Neural progenitor cell (in vitro differentiated cells): ENCODE data around the gene CDH13. TPM values are rescaled to one million over a fixed set of nuclear protein-coding genes. Genes with fewer than 3 reads are reported as not detected.

ENCODE experiments used
- DNase-seq: peaks from one replicate; pipeline ENCODE4 v3.0.0-alpha.2; 2016; ENCODE audit warnings: low spot score
- H2AFZ ChIP-seq: fragments of 200-600 bp; sonication (generic); replicated peaks from 2 replicates; pipeline ENCODE4 v1.6.1; 2016; ENCODE audit warnings: antibody characterized with exemption
- H3F3A ChIP-seq: fragments of 200-600 bp; sonication (generic); 2 replicates; pipeline ENCODE4 v1.6.1; 2016; ENCODE audit warnings: antibody characterized with exemption, low read depth
- H3K27ac ChIP-seq: fragments of 200-600 bp; sonication (generic); 2 replicates; pipeline ENCODE4 v1.5.1; 2016; ENCODE audit warnings: mild to moderate bottlenecking
- H3K27me3 ChIP-seq: fragments of 200-600 bp; sonication (generic); 2 replicates; pipeline ENCODE4 v1.6.1; 2016; ENCODE audit warnings: mild to moderate bottlenecking, moderate library complexity
- H3K36me3 ChIP-seq: fragments of 200-600 bp; sonication (generic); 2 replicates; pipeline ENCODE4 v1.5.1; 2016
- H3K4me1 ChIP-seq: fragments of 200-600 bp; sonication (generic); 2 replicates; pipeline ENCODE4 v1.6.1; 2016; ENCODE audit warnings: mixed run types
- H3K4me2 ChIP-seq: fragments of 200-600 bp; sonication (generic); 2 replicates; pipeline ENCODE4 v1.6.1; 2016
- H3K4me3 ChIP-seq: fragments of 200-600 bp; sonication (generic); 2 replicates; pipeline ENCODE4 v1.5.1; 2016
- H3K79me2 ChIP-seq: fragments of 200-600 bp; sonication (generic); 2 replicates; pipeline ENCODE4 v1.6.1; 2016; ENCODE audit warnings: low read depth
- H3K9ac ChIP-seq: fragments of 200-600 bp; sonication (generic); 2 replicates; pipeline ENCODE4 v1.6.1; 2016
- H3K9me3 ChIP-seq: fragments of 200-600 bp; sonication (generic); 2 replicates; pipeline ENCODE4 v1.5.1; 2016; ENCODE audit warnings: low read depth
- H4K20me1 ChIP-seq: fragments of 200-600 bp; sonication (generic); 2 replicates; pipeline ENCODE4 v1.6.1; 2016; ENCODE audit warnings: low read depth
- H3K27ac Mint-ChIP-seq: 3 replicates; pipeline ENCODE4 v1.8.0; 2021; ENCODE audit warnings: mixed read lengths
- H3K27me3 Mint-ChIP-seq: 2 replicates; pipeline ENCODE4 v1.8.0; 2022; ENCODE audit warnings: low read depth, mild to moderate bottlenecking, inconsistent platforms, moderate library complexity, mixed read lengths; ENCODE audit not compliant: insufficient read depth
- H3K36me3 Mint-ChIP-seq: 3 replicates; pipeline ENCODE4 v1.8.0; 2021; ENCODE audit warnings: mixed read lengths
- H3K4me1 Mint-ChIP-seq: 3 replicates; pipeline ENCODE4 v1.8.0; 2021; ENCODE audit warnings: mixed read lengths
- H3K4me3 Mint-ChIP-seq: 3 replicates; pipeline ENCODE4 v1.8.0; 2021; ENCODE audit warnings: mild to moderate bottlenecking, moderate library complexity, mixed read lengths
- H3K9me3 Mint-ChIP-seq: 3 replicates; pipeline ENCODE4 v1.8.0; 2020; ENCODE audit warnings: mixed read lengths
- EZH2 ChIP-seq: fragments of 200-600 bp; sonication (generic); IDR thresholded peaks from 2 replicates; pipeline ENCODE4 v1.6.1; 2017; ENCODE audit warnings: antibody characterized with exemption, mild to moderate bottlenecking, moderate library complexity
- EZH2phosphoT487 ChIP-seq: fragments of 200-600 bp; sonication (generic); IDR thresholded peaks from 2 replicates; pipeline ENCODE4 v1.6.1; 2017; ENCODE audit warnings: antibody characterized with exemption
- total RNA-seq: library from RNA; depleted of rRNA; stranded (reverse); fragments of >200 nt; gene quantifications from 2 replicates; pipeline ENCODE4 v1.2.3, GENCODE V29; 2015; ENCODE audit warnings: low replicate concordance
- TF ChIP-seq, protein P1 (sequence below): fragments of 200-600 bp; sonication (generic); IDR thresholded peaks from 2 replicates; pipeline ENCODE4 v1.5.1; 2017; ENCODE audit warnings: antibody characterized with exemption, mild to moderate bottlenecking

The CDH13 gene
- total RNA-seq, 1 donor from 2014 or later, result 3.0 TPM

DNA sequence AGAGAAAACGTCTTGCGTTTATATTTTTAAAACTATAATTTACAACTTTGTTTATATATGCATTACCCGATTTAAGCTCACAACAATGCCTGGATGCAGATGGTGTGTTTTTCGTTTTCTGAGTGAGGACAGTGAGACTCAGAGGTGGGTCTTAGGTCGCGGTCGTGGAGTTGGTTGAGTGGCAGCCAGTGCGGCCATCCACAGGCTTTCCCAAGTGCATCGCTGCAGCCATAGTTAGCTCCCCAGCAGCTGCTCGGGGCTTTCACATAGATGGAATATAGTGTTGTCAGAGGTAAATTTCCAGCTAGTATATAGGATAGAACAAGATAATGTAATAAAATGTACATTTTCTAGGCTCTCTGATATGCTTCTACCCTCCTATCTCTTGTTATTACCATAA, 417.8 kb downstream of the CDH13 start:
- H3K36me3 Mint-ChIP-seq, result no peaks in the 10 kb centered on the region
- no peak overlapping the region for H3K4me2 ChIP-seq
- no peaks in the 10 kb centered on the region for H3K27me3 ChIP-seq
- H3K27ac ChIP-seq, result no peak overlapping the region
- no peak overlapping the region for H2AFZ ChIP-seq
- no peak overlapping the region for H3K4me3 Mint-ChIP-seq
- DNase-seq, result no peak
- no peaks in the 10 kb centered on the region for H4K20me1 ChIP-seq
- no peaks in the 10 kb centered on the region for H3F3A ChIP-seq
- no peaks in the 10 kb centered on the region for H3K9me3 ChIP-seq
- no peak overlapping the region for H3K4me3 ChIP-seq
- no peaks in the 10 kb centered on the region for H3K79me2 ChIP-seq
- no peaks in the 10 kb centered on the region for H3K36me3 ChIP-seq
- no peak overlapping the region for H3K27ac Mint-ChIP-seq
- H3K4me1 Mint-ChIP-seq, result peaks cover 7% of the 10 kb centered on the region
- no peaks in the 10 kb centered on the region for H3K9me3 Mint-ChIP-seq
- H3K27me3 Mint-ChIP-seq, result peaks cover 2% of the 10 kb centered on the region
- H3K9ac ChIP-seq, result no peak overlapping the region
- no peaks in the 10 kb centered on the region for H3K4me1 ChIP-seq
- no peak for TF ChIP-seq EZH2phosphoT487
- TF ChIP-seq, protein P1, sequence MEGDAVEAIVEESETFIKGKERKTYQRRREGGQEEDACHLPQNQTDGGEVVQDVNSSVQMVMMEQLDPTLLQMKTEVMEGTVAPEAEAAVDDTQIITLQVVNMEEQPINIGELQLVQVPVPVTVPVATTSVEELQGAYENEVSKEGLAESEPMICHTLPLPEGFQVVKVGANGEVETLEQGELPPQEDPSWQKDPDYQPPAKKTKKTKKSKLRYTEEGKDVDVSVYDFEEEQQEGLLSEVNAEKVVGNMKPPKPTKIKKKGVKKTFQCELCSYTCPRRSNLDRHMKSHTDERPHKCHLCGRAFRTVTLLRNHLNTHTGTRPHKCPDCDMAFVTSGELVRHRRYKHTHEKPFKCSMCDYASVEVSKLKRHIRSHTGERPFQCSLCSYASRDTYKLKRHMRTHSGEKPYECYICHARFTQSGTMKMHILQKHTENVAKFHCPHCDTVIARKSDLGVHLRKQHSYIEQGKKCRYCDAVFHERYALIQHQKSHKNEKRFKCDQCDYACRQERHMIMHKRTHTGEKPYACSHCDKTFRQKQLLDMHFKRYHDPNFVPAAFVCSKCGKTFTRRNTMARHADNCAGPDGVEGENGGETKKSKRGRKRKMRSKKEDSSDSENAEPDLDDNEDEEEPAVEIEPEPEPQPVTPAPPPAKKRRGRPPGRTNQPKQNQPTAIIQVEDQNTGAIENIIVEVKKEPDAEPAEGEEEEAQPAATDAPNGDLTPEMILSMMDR, result no peak
- no peak for TF ChIP-seq EZH2

DNA sequence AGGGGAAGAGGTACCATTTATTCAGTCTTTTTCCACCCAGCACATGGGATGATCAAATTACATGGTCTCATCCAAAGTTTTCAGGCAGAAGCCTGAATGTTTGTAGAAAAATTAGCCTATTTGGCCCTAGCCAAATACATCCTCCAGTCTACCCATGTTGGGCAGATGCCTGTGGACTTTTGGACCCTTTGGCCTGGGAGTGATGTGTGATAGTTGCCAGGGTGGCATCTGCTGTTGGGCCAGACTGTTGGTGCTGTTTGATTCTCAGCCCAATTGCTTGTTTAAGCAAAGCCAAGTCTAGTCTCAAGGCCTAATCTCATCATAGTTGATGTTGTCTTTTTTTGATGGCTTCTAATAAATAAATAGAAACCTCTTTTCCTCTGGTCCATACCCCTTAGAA, 419.0 kb downstream of the CDH13 start:
- no peaks in the 10 kb centered on the region for H4K20me1 ChIP-seq
- no peak overlapping the region for H3K9ac ChIP-seq
- H3K9me3 ChIP-seq, result no peaks in the 10 kb centered on the region
- peaks cover 2% of the 10 kb centered on the region for H3K27me3 Mint-ChIP-seq
- H3K4me3 ChIP-seq, result no peak overlapping the region
- no peaks in the 10 kb centered on the region for H3K36me3 Mint-ChIP-seq
- no peaks in the 10 kb centered on the region for H3K27me3 ChIP-seq
- no peak overlapping the region for H3K27ac Mint-ChIP-seq
- H3K36me3 ChIP-seq, result no peaks in the 10 kb centered on the region
- H3K4me1 Mint-ChIP-seq, result peaks cover 7% of the 10 kb centered on the region
- TF ChIP-seq EZH2phosphoT487, result no peak
- TF ChIP-seq EZH2, result no peak
- TF ChIP-seq, protein P1, result no peak
- no peak for DNase-seq
- no peak overlapping the region for H3K4me3 Mint-ChIP-seq
- no peak overlapping the region for H3K4me2 ChIP-seq
- peaks cover 5% of the 10 kb centered on the region for H3K9me3 Mint-ChIP-seq
- no peaks in the 10 kb centered on the region for H3F3A ChIP-seq
- no peak overlapping the region for H3K27ac ChIP-seq
- no peaks in the 10 kb centered on the region for H3K4me1 ChIP-seq
- no peaks in the 10 kb centered on the region for H3K79me2 ChIP-seq
- no peak overlapping the region for H2AFZ ChIP-seq

DNA sequence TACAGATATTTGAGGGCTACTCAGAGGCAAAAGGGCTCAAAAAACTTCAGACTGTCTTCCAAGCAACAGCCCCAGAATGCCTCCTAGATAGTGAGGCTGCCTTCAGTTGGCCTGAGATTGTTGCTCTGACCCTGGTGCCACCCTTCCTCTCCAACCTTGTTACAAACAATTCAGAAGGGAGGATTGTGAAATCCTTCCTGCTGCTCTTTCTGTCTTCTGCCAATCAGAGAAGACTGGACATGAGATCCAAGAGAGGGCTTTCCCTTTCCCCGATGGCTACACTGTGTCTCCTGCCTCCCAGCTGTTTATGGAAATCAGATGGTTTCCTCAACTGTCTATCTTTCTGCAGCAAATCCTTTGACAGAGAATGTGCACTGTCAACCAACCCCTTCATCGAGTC, 419.9 kb downstream of the CDH13 start:
- H3K79me2 ChIP-seq, result no peaks in the 10 kb centered on the region
- Mint-ChIP-seq H3K27me3 (peaks cover 2% of the 10 kb centered on the region), H3K4me3 (no peak overlapping the region), H3K36me3 (no peaks in the 10 kb centered on the region), H3K27ac (no peak overlapping the region), H3K4me1 (peaks cover 7% of the 10 kb centered on the region), H3K9me3 (peaks cover 5% of the 10 kb centered on the region)
- no peaks in the 10 kb centered on the region for H3K36me3 ChIP-seq
- H4K20me1 ChIP-seq, result no peaks in the 10 kb centered on the region
- no peak for DNase-seq
- peak overlapping the region; percentile 51 for H2AFZ ChIP-seq
- no peaks in the 10 kb centered on the region for H3K27me3 ChIP-seq
- H3K9ac ChIP-seq, result no peak overlapping the region
- no peaks in the 10 kb centered on the region for H3K4me1 ChIP-seq
- no peaks in the 10 kb centered on the region for H3F3A ChIP-seq
- no peak overlapping the region for H3K27ac ChIP-seq
- H3K4me2 ChIP-seq, result no peak overlapping the region
- no peaks in the 10 kb centered on the region for H3K9me3 ChIP-seq
- no peak for TF ChIP-seq EZH2
- no peak for TF ChIP-seq EZH2phosphoT487
- TF ChIP-seq, protein P1, result no peak
- H3K4me3 ChIP-seq, result no peak overlapping the region

DNA sequence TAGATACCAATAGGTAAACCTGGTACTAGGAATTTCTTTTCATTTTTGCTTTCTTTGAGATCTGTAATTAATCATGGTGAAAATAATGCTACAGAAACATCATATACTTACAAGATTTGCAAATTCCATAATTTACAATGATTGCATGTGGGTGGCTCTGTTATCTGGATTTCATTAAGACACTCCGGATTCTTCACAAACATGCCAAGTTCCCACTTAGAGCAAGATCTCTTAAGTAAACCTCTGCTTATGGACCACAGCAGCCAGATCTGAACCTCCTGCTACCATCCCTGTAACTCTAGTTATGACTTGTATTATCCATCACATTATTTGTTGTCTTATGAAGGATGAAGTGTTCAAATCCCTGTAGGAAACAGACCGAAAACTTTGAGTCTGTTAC, 424.7 kb downstream of the CDH13 start:
- H3K4me1 ChIP-seq, result no peaks in the 10 kb centered on the region
- Mint-ChIP-seq H3K4me1 (peaks cover 7% of the 10 kb centered on the region), H3K4me3 (no peak overlapping the region), H3K9me3 (peaks cover 5% of the 10 kb centered on the region), H3K27ac (no peak overlapping the region), H3K27me3 (peaks cover 2% of the 10 kb centered on the region), H3K36me3 (no peaks in the 10 kb centered on the region)
- H2AFZ ChIP-seq, result no peak overlapping the region
- H3K79me2 ChIP-seq, result no peaks in the 10 kb centered on the region
- DNase-seq, result no peak
- H3K4me2 ChIP-seq, result no peak overlapping the region
- H3K4me3 ChIP-seq, result no peak overlapping the region
- no peak overlapping the region for H3K27ac ChIP-seq
- no peaks in the 10 kb centered on the region for H3K27me3 ChIP-seq
- no peaks in the 10 kb centered on the region for H3K36me3 ChIP-seq
- no peaks in the 10 kb centered on the region for H4K20me1 ChIP-seq
- no peaks in the 10 kb centered on the region for H3K9me3 ChIP-seq
- H3F3A ChIP-seq, result no peaks in the 10 kb centered on the region
- TF ChIP-seq EZH2phosphoT487, result no peak
- TF ChIP-seq EZH2, result no peak
- TF ChIP-seq, protein P1, result no peak
- H3K9ac ChIP-seq, result no peak overlapping the region
